Measurements from ENCODE around the gene PMCH. TPM values are rescaled to one million over a fixed set of nuclear protein-coding genes. Genes with fewer than 3 reads are reported as not detected.

PMCH gene
- total RNA-seq, 1 experiment from 2014 or later: not detected

DNA sequence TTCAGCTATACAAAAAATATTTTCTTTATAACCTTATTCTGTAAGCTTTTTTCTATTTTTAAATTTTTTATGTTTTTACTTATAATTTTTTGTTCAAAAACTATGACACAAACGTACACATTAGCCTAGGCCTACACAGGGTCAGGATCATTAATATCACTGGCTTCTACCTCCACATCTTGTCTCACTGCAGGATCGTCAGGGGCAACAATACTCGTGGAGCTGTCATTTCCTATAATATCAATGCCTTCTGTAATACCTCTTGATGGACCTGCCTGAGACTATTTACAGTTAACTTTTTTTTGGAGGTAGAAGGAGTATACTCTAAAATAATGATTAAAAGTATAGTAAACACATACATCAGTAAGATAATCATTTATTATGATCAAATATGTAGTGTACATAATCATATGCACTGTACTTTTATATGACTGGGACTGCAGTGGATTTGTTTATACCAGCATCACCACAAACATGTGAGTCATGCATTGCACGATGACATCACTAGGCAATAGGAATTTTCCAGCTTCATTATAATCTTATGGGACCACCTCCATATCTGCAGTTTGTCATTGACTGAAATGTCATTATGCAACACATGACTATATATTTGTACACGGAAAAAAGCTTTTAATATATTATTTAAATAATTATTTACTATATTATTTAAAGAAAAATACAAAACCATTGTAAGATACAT lies 18.5 kb upstream of the PMCH start:
- DNase-seq (ENCODE audit: low spot score): no peak
- no peaks in the 10 kb centered on the region for H3K27me3 Mint-ChIP-seq (ENCODE audit: low read depth)
- no peak overlapping the region for H3K27ac Mint-ChIP-seq
- no peak for ATAC-seq
- peak; percentile 28; the same call in 1 of the 2 replicates for TF ChIP-seq HMGA2 (CRISPR knock-in tag; IDR thresholded peaks at IDR 0.05)
- TF ChIP-seq, protein P1, sequence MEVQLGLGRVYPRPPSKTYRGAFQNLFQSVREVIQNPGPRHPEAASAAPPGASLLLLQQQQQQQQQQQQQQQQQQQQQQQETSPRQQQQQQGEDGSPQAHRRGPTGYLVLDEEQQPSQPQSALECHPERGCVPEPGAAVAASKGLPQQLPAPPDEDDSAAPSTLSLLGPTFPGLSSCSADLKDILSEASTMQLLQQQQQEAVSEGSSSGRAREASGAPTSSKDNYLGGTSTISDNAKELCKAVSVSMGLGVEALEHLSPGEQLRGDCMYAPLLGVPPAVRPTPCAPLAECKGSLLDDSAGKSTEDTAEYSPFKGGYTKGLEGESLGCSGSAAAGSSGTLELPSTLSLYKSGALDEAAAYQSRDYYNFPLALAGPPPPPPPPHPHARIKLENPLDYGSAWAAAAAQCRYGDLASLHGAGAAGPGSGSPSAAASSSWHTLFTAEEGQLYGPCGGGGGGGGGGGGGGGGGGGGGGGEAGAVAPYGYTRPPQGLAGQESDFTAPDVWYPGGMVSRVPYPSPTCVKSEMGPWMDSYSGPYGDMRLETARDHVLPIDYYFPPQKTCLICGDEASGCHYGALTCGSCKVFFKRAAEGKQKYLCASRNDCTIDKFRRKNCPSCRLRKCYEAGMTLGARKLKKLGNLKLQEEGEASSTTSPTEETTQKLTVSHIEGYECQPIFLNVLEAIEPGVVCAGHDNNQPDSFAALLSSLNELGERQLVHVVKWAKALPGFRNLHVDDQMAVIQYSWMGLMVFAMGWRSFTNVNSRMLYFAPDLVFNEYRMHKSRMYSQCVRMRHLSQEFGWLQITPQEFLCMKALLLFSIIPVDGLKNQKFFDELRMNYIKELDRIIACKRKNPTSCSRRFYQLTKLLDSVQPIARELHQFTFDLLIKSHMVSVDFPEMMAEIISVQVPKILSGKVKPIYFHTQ (CRISPR knock-in tag; IDR thresholded peaks at IDR 0.05): no peak
- H3K4me1 Mint-ChIP-seq: no peaks in the 10 kb centered on the region
- POLR2A ChIA-PET: no interaction called here
- no peak overlapping the region for H3K4me3 Mint-ChIP-seq
- H3K9me3 Mint-ChIP-seq: no peaks in the 10 kb centered on the region
- CTCF ChIA-PET: no interaction called here
- no peaks in the 10 kb centered on the region for H3K36me3 Mint-ChIP-seq

GRCh38 chr12:102204025-102204424 lies 6.4 kb upstream of the PMCH start:
- ATAC-seq (no peak), DNase-seq (ENCODE audit: low spot score) (no peak)
- Mint-ChIP-seq H3K4me1 (no peaks in the 10 kb centered on the region), H3K27ac (no peak overlapping the region), H3K36me3 (peaks cover 57% of the 10 kb centered on the region), H3K27me3 (ENCODE audit: low read depth) (no peaks in the 10 kb centered on the region; the same call in 1 of the 2 replicates), H3K9me3 (peaks cover 50% of the 10 kb centered on the region), H3K4me3 (no peak overlapping the region)
- TF ChIP-seq NR2C2 (CRISPR knock-in tag; IDR thresholded peaks at IDR 0.05): no peak
- TF ChIP-seq, protein P2, sequence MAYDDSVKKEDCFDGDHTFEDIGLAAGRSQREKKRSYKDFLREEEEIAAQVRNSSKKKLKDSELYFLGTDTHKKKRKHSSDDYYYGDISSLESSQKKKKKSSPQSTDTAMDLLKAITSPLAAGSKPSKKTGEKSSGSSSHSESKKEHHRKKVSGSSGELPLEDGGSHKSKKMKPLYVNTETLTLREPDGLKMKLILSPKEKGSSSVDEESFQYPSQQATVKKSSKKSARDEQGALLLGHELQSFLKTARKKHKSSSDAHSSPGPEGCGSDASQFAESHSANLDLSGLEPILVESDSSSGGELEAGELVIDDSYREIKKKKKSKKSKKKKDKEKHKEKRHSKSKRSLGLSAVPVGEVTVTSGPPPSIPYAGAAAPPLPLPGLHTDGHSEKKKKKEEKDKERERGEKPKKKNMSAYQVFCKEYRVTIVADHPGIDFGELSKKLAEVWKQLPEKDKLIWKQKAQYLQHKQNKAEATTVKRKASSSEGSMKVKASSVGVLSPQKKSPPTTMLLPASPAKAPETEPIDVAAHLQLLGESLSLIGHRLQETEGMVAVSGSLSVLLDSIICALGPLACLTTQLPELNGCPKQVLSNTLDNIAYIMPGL (CRISPR knock-in tag; IDR thresholded peaks at IDR 0.05): no peak
- no peak for TF ChIP-seq E2F1 (CRISPR knock-in tag; IDR thresholded peaks at IDR 0.05)
- no peak for TF ChIP-seq NFATC4 (CRISPR knock-in tag; IDR thresholded peaks at IDR 0.05)
- no peak for TF ChIP-seq E2F4 (CRISPR knock-in tag; IDR thresholded peaks at IDR 0.05; ENCODE audit: borderline replicate concordance, low read depth)
- CTCF ChIA-PET: no interaction called here
- POLR2A ChIA-PET: no interaction called here

DNA sequence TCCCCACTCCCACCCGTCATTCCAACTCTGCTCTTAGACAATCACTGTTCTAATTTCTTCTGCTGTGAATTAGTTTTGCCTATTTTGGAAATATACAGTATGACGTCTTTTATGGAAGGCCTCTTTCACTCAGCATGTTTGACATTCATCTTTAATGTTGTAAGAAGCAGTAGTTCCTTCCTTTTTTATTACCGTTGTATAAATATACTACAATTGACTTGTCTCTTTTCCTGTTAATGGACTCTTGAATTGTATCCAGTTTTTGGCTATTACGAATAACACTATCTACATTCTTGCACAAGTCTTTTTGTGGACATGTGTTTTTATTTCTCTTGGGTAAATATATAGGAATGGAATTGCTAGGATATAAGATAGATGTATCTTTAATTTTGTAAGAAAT lies 4.9 kb upstream of the PMCH start:
- Mint-ChIP-seq H3K27me3 (ENCODE audit: low read depth) (no peaks in the 10 kb centered on the region; the same call in 1 of the 2 replicates), H3K36me3 (peaks cover 43% of the 10 kb centered on the region), H3K27ac (no peak overlapping the region), H3K4me1 (no peaks in the 10 kb centered on the region), H3K4me3 (no peak overlapping the region), H3K9me3 (peaks cover 35% of the 10 kb centered on the region)
- no peak for ATAC-seq
- no peak for DNase-seq (ENCODE audit: low spot score)
- POLR2A ChIA-PET: no interaction called here
- CTCF ChIA-PET: no interaction called here
- TF ChIP-seq ZNF671 (CRISPR knock-in tag; IDR thresholded peaks at IDR 0.05): no peak
- no peak for TF ChIP-seq SMAD4 (CRISPR knock-in tag; IDR thresholded peaks at IDR 0.05)
- no peak for TF ChIP-seq ZSCAN18 (CRISPR knock-in tag; IDR thresholded peaks at IDR 0.05)
- TF ChIP-seq CREM (CRISPR knock-in tag; IDR thresholded peaks at IDR 0.05): no peak
- no peak for TF ChIP-seq ZBTB43 (CRISPR knock-in tag; IDR thresholded peaks at IDR 0.05)
- no peak for TF ChIP-seq RELA (CRISPR knock-in tag; IDR thresholded peaks at IDR 0.05; ENCODE audit: borderline replicate concordance)
- TF ChIP-seq MAX (CRISPR knock-in tag; IDR thresholded peaks at IDR 0.05): no peak
- no peak for TF ChIP-seq ZNF232 (CRISPR knock-in tag; IDR thresholded peaks at IDR 0.05)
- TF ChIP-seq, protein P3, sequence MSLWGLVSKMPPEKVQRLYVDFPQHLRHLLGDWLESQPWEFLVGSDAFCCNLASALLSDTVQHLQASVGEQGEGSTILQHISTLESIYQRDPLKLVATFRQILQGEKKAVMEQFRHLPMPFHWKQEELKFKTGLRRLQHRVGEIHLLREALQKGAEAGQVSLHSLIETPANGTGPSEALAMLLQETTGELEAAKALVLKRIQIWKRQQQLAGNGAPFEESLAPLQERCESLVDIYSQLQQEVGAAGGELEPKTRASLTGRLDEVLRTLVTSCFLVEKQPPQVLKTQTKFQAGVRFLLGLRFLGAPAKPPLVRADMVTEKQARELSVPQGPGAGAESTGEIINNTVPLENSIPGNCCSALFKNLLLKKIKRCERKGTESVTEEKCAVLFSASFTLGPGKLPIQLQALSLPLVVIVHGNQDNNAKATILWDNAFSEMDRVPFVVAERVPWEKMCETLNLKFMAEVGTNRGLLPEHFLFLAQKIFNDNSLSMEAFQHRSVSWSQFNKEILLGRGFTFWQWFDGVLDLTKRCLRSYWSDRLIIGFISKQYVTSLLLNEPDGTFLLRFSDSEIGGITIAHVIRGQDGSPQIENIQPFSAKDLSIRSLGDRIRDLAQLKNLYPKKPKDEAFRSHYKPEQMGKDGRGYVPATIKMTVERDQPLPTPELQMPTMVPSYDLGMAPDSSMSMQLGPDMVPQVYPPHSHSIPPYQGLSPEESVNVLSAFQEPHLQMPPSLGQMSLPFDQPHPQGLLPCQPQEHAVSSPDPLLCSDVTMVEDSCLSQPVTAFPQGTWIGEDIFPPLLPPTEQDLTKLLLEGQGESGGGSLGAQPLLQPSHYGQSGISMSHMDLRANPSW (CRISPR knock-in tag; conservative IDR thresholded peaks at IDR 0.05; ENCODE audit: low read depth): no peak
- TF ChIP-seq ZNF121 (CRISPR knock-in tag; IDR thresholded peaks at IDR 0.05): no peak
- TF ChIP-seq NR2C2 (CRISPR knock-in tag; IDR thresholded peaks at IDR 0.05): no peak
- TF ChIP-seq FOXP1 (CRISPR knock-in tag; IDR thresholded peaks at IDR 0.05; ENCODE audit: borderline replicate concordance): no peak
- no peak for TF ChIP-seq PRRX2 (CRISPR knock-in tag; IDR thresholded peaks at IDR 0.05)
